NCI-H460 (cell line): ENCODE measurements around the gene MT2A. TPM values are rescaled to one million over a fixed set of nuclear protein-coding genes. Genes with fewer than 3 reads are reported as not detected.

ENCODE experiments used
- DNase-seq: peaks from one replicate; pipeline ENCODE4 v3.0.0-alpha.2; 2016; ENCODE audit warnings: low read depth; ENCODE audit errors: extremely low read depth
- total RNA-seq: library from RNA; depleted of rRNA; stranded (reverse); fragments of >200 nt; shearing (Covaris generic); gene quantifications from 2 replicates; pipeline ENCODE4 v1.2.3, GENCODE V29; 2014; rRNA removed

MT2A gene
- total RNA-seq, 1 experiment from 2014 or later = 83.8 TPM

- DNase-seq = no peak
These were observed 50.0 kb downstream of the MT2A start for GRCh38 chr16:56658327-56658875.

Other genes with a start within 250 kb of the MT2A start
- 197 and 209 TPM in 2 replicates for gene AMFR, start 183.0 kb upstream of the MT2A start, total RNA-seq
- gene NUDT21, start 157.3 kb upstream of the MT2A start, total RNA-seq = 115 and 140 TPM in 2 replicates
- gene OGFOD1, start 157.0 kb upstream of the MT2A start, total RNA-seq = 121 and 132 TPM in 2 replicates
- 67.3 and 75.3 TPM in 2 replicates for gene BBS2, start 88.6 kb upstream of the MT2A start, total RNA-seq
- gene MT4, start 43.5 kb upstream of the MT2A start, total RNA-seq = not detected in 2 replicates
- gene MT3, start 19.1 kb upstream of the MT2A start, total RNA-seq = not detected in 2 replicates
- gene MT1E, start 17.2 kb downstream of the MT2A start, total RNA-seq = 2.3 TPM in 1 of 2 replicates, not detected in the other
- not detected in 2 replicates for gene MT1M, start 24.1 kb downstream of the MT2A start, total RNA-seq
- 19.4 and 32.8 TPM in 2 replicates for gene MT1A, start 30.1 kb downstream of the MT2A start, total RNA-seq
- gene MT1B, start 43.3 kb downstream of the MT2A start, total RNA-seq = not detected in 2 replicates
- gene MT1F, start 49.4 kb downstream of the MT2A start, total RNA-seq = 0.72 and 0.97 TPM in 2 replicates
- gene MT1G, start 59.5 kb downstream of the MT2A start, total RNA-seq = not detected in 2 replicates
- not detected in 2 replicates for gene MT1H, start 61.2 kb downstream of the MT2A start, total RNA-seq
- gene MT1X, start 73.9 kb downstream of the MT2A start, total RNA-seq = 5.6 and 11.3 TPM in 2 replicates
- 78.1 and 87.7 TPM in 2 replicates for gene NUP93, start 121.5 kb downstream of the MT2A start, total RNA-seq